GM19452 (cell line): ENCODE results near the gene PRKCE.

Experiments used
- ATAC-seq: cut with Tn5 transposase; IDR thresholded peaks from one replicate; pipeline ENCODE4 v1.9.1; 2021; ENCODE audit not compliant: unreplicated experiment

PRKCE gene

GRCh38 chr2:45802499-45803138, 151.1 kb downstream of the PRKCE start:
- ATAC-seq = no peak

GRCh38 chr2:45804987-45805755, 153.7 kb downstream of the PRKCE start:
- no peak for ATAC-seq

DNA sequence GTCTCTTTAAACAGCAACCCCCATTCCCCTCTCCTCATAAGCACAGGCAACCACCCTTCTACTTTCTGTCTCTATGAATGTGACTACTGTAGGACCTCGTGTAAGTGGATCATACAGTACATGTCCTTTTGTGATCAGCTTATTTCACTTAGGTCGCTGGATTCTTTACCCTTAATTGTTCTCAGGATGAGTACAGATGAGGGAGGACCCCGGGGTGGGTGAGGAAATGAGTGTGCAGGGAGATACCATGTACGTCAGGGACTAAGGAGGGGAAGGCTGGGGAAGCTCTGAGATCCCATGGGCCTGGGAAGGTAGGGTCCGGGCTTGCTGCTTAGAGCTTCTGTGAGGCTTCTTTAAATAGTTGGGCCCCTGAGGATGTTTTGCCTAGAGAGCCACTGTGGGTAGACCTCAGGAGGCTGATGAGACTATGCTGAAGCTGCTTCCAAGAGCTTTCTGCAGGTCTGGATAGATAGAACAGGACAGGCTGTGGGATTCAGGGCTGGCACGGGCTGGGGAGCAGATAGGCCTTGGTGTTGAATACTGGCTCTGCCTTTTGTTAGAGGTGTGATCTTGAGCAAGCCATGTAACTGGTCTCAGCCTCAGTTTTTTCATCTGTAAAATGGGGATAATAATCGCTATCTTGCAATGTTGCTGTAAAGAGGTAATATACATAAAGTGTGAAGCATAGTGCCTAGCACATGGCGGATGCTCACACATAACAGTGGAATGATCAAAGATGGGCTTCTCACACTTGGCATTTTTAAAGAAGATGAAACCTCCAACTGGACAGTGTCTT, 155.3 kb downstream of the PRKCE start:
- no peak for ATAC-seq

- ATAC-seq = no peak
These were observed 156.9 kb downstream of the PRKCE start for GRCh38 chr2:45808294-45808800.

GRCh38 chr2:45809205-45809604, 157.7 kb downstream of the PRKCE start:
- no peak for ATAC-seq

DNA sequence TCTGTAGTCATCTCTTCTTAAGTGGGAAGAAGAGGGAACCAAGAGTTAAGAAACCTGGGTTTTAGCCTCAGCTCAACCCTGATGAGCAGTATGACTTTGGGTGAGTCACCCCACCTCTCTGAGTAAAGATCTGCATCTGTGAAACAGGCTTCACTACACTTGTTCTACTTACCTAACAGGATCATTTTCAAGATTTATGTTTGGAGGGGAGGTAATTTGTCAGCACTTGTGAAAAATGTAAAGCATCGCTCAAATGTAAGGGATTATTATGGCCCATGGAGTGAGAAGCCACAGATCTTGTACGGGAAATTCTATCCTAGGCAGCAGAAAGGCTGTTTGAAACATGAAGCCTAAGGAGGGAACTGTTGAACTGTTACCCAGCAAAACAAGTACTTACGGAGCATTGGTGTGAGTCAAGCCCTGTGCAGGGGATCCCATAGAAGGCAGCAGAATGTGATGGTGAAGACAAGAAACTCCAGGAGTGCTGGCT, 160.6 kb downstream of the PRKCE start:
- no peak for ATAC-seq

- ATAC-seq = no peak
These were observed 161.8 kb downstream of the PRKCE start for GRCh38 chr2:45813003-45813941.

DNA sequence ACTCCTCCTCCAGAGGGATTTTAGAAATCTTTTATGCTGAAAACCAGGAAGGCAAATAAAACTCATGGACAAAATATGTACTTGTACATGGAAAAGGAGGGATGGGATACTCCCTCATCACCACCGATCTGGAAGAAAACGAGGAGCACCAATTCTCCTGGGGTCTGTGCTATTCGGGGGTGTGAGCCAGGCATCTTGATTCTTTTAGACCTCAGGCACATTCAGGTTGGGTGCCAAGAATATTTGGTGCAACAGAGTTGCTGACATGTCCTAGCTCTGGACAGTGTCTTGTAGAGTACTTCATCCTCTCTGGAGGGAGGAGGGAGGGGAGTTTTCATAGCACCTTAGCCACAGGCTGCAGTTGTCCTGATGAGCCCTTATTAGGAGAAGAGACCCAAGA, 163.0 kb downstream of the PRKCE start:
- ATAC-seq = no peak

- no peak for ATAC-seq
These were observed 163.6 kb downstream of the PRKCE start for GRCh38 chr2:45814951-45815621.

DNA sequence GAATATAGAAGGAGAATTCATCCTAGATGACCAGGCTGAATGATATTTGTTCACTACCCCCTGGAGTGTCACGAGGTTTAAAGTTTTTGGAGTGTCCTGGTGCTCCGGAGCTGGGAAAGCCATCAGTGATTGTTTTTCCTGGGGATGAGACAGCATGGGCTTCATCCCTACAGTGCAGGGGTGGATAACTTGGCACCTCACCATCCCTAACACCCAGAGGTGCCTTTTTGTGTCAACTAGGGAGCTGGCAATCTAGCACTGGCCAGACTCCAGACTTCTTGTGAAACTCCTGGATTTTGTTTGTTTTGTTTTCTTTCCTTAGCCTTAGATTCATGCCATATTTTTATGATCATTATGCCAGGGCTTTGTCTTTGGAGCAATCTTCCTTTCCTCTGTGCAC, 164.8 kb downstream of the PRKCE start:
- ATAC-seq = no peak

DNA sequence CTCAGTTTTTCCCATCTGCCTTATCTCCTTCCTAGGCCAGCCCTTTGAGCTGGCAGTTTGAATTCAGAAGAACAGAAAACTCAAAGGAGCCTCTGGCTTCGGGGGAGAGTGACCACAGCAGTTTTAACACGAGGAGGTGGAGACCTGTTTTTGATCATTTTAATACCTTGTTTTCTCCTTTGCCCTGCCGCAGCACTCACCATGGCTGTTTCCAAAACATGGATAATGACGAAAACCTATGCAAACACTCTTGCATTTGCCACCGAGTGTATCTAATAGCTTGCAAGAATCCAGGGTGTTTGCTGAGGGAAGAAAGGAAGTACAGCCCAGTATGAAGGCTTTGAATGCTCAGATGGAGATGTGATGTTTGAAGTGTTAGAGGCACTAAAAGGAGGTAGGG, 167.1 kb downstream of the PRKCE start:
- no peak for ATAC-seq

DNA sequence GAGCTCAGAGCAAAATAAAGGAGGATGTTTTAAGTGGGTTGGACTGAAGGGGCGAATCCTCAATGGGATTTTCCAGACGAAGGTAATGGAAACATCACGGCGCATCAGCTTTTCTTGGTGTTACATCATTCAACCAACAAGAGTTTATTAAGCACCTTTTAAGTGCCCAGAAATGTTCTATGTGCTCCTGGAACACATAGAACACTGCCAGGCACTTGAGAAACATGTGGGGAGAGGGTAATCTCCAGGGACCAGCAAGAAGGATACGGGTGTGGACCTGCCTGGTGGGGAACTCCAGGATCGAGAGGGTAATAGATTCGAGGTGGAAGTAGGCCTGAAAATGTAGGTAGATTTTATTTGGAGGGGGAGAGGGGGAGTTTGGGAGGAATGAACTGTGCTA, 168.6 kb downstream of the PRKCE start:
- ATAC-seq = no peak

DNA sequence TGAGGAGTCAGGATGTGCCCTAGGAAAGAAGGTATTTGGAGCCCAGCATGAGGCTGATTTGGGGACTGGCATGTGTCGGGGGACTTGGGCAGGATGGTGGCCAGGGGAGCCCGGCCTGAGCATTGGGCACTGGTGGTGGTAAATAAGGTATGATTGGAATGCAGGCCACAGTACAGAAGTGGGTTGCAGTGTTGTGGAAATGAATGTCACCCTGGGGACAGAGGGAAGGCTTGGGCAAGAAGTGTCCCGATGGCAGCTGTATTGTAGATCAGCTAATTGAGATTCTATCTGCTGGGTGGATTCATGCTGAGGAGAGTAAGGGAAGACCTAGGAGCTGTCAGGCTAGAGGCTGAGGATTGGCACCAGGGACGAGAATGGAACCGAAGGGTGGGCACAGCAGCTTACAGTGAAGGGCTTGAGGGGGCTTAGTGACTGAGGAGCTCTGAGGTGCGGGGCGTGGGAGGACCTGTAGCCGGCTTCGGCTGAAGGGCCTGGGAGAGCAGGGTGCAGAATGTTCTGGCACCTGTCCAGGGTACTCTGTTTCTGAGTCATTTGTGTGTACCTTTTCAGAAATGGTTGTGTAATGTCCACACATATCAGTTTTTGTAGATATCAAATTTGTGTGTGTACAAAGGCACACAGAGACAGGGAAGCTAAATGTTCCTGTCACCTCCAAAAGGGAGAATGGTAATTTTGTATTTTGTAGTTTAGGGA, 170.2 kb downstream of the PRKCE start:
- ATAC-seq = no peak

GRCh38 chr2:45822272-45822630, 170.8 kb downstream of the PRKCE start:
- ATAC-seq = no peak

DNA sequence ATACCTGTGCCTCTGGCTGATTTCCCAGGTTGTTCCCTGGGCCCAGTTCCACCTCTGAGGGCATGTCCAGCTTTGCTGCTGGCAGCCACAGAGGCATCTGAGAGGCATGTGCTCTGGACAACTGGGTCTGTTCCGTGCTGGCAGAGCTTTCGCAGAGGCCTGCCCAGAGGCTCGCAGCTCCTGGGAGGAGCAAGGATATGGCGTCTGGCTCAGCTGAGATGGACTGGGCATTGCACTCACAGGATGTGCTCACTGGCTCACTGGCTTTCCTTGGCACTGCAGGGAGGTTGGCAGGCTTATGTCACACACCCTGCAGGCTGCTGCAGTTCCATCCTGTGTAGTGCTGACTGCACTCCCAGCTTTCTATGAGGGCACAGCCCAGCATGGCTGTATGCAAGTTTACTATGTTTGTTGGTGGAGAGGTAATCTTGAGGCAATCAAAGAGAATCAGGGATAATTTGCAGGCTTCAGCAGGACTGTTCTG, 172.3 kb downstream of the PRKCE start:
- ATAC-seq = no peak

DNA sequence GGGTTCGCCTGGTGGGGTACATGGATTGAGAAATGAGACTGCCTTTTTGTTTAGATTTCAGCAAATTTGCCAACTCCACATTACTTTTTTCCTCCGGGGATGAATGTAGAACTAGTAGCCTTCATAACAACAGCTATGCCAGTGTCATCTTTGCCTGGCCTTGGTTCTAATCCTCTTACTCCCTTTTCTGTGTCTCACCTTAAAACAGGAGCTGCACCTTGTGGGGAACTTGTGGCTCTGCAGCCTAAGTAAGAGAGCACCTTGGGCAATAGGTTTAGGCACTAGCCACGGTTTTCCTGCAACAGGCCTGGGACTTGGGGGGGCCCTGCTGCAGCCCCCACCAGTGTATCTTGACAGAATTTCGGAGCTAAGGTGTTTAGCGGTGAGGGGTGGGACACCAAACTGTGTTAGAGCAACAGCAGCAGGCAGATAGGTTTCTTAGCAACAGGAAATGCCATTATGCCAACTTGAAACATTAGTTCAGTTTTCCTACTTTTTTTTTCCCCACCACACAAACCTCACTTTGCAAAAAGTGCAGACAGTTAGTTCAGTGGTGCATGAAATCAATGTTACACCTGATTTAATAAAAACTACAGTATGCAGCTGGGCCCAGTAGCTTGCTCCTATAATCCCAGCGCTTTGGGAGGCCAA, 173.7 kb downstream of the PRKCE start:
- ATAC-seq = no peak

- ATAC-seq = no peak
These were observed 175.0 kb downstream of the PRKCE start for GRCh38 chr2:45826460-45826859.

DNA sequence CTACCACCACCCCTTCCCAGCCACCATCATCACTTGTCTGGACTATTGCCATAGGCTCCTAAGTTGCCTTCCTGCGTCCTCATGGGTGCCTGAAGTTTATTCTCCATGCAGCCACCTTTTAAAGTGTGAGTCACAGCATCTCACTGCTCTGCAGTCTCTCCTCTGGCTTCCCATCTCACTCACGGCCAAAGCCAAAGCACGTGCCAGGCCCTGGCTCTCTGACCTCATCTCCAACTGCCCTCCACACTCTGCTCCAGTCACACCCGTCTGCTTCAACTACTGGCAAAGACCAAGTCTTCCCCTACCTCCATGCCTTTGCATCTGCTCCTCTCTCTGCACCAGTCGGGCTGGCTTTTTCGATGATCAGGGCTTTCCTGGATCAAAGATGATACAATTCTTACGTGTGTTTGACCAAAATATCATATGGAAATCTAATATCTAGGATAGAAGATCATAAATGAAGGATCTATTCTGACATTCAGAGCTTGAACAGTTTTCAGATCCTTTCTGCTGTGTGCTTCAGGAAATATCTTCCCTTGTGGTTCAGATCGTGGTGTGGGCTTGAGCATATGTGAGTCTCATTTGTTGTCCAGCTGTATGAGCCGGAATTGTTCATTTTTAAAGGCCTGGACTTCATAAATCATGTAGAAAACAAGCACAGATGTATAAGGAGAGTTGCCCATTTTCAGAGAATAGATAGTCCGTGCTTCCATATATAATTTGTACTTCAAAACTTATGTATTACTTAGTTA, 175.6 kb downstream of the PRKCE start:
- ATAC-seq = no peak
